GM21529 (cell line): ENCODE data around the gene DGKD.

Experiments
- ATAC-seq: cut with Tn5 transposase; IDR thresholded peaks from one replicate; pipeline ENCODE4 v1.9.1; 2021; ENCODE audit not compliant: unreplicated experiment

The DGKD gene

DNA sequence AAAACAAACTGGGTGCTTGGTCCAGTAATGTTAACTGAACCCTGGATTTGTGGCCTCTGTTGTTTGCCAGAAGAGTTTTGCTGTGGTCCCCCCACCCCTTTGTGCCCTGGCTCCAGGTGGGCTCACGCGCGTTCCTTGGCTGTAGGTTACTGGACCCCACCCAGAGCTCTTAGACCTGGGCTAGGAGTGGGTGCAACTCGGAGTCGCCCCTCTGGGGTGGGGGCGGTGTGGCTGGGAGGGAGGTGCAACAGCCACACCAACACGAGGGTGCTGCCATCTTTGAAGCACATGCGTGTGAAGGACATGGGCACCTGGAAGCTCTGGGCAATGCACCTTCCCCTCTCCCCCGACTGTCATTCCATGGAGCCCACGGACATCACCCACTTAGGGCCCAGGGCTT is 119.6 kb downstream of the DGKD start:
- no peak for ATAC-seq

DNA sequence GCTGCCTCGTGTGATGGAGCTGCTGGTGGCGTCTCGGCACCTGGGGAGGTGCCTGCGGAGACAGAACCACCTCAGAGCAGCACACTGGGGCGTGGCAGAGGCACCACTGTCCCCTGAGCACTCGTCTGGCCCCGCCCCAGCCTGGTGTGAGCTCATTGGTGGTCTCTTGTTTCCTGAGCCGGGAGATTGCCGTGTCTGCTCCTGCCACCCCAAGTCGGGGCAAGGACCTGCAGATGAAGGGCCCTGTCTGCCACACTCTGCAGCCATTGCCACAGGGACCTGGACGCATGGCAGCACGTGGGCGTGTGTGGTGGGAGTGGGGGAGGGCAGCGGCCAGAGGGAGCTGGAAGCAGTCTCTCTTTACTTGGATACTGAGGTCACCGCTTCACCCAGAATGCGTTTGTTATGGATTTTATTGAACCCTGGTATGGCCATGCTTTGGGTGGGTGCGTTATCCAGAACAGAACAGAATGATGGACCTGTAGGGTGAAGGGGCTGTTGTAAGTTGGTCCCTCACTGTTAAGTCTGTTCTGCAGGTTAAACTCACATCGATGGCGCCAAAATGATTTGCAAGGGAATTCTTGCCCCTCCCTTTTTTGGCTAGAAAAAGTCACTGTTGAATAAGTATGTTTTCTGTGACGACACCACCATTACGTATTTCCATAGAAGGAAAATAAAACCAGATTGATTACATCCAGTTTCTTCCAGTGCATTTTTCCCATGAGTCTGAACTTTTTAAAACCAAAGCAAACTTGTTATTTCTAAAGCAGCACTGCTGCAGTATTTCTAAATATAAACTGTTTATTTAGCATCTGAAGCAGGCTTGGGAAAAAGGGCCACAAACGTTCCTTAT is 120.2 kb downstream of the DGKD start:
- ATAC-seq, result no peak

DNA sequence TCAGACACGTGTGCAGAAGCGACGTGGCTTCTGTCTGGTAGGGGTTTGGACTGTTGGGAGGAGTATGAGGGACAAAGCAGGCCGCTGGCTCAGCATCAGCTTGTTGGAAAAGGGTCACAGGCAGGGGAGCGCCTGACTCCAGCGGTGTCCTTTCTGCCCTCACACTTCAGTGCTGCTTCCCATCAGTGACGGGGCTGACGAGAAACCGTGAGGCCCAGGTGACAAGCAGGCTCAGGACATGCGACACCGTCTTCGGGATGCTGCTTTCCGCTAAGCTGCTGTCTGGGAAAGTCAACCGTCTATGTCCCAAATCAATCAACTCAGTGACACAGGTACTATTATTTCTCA is 121.7 kb downstream of the DGKD start:
- ATAC-seq, result no peak

DNA sequence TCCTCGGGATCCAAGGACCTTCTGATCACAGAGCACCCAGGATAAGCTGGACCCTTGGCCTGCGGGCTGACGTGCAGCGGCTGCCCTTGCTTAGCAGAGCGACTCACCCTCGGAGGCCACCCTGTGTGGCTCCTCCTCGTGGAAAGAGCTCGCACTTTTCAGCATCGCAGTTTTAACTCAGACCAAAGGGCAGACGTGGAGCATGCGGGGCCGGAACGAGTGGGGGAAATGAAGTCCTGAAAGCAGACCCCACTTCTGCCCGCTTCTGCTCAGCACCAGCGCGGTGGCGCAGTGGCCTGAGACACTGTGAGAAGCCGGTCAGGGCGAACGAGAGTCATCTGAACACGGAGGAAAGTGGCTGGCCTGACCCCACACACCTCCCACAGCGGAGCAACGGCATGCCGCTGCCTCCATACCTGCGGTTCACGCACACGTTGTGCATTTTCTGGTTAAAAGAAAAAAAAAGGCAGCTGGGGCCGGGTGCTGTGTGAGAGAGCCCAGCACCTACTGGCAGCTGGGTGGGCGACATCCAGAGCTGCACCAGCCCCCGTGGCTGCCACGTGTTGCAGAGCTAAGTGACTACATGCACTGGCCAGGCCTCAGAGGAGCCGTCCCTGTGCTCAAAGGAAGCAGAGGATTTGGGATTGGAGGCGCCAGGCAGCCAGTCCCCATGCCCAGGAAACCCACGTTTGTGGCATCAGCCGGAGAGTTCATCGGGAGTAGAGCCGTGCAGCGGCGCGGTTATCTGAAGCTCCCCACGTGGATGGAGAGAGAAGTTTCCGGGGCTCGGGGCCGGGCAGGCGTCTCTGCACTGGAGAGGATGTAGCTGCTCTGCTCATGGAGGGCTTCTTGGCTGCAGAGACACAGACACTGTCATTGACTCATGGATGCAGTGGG is 122.6 kb downstream of the DGKD start:
- no peak for ATAC-seq

DNA sequence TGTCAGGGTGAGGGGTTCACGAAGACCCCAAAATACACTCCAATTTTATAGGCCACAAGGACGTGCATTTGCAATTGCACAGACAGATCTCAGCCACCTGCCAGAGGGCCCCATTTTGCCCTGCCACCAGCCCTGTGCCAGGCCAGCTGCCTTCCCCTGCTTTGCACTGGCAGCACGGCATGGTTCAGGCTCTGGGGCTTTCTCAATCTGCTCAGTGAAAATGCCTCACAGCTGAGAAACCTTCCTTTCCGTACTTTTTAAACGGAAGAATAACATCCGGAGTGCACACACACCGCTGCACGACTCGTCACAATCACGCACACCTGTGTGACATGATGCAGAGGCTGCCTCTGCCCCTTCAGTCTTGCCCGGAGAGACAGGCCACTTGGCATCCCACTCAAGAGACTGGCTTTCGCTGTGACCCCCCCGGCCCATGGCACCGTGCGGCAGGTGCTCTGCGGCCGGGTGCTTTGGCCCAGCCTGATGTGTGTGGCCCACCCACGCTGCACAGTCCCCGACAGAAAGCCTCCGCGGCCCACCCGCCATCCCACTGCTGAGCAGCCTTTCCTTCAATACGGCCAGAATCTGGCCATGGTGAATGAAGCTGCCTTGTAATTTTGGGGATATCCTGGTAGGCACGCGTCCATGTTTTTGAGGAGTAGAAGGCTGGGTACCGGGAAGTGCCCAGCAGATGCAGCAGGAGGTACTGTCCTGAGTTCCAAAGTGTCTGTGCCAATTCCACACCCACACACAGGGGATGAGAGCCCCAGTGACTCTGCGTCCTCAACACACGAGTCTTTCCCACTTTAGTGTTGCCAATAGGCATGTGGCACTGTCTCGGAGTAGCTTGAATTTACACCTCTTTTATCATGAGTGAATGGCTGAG is 123.5 kb downstream of the DGKD start:
- no peak for ATAC-seq

DNA sequence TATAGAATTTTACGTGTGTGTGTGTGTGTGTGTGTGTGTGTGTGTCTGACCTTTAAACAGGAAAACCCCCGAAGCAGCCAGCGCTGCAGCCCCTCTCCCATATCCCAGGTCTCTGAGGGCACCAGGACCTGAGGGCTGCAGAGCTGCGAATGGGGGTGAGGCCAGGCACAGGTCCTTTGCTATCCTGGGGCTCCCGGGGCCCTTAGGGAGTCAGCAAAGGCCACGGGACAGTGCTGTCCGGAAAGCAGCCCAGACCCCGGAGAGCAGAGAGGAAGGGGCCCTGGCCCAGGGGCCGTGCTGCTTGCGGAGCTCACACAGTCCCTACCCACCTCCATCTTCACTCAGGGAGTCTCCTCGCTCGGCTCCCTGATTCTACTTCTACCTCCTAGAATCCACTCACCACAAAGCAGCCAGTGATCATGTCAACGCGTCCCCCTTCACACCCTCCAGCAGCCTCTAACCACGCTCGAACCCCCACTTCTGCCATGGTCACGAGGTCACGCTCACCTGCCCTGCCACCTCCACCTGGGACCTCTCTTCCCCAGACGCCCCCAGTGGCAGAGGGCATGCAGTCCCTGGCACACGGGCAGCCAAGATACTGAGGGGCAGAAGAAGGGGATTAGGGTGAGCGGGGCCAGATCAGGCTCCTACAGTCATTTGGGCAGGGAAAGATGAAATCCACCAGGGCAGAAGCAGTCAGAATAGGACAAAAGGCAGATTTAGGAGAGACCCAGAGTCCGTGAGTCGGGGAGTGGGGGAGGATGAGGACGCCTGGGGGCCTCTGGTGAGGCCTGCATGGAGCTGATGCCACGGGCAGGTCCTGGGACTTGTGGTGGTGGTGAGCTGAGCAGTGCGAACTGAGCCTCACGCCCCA is 125.6 kb downstream of the DGKD start:
- no peak for ATAC-seq

DNA sequence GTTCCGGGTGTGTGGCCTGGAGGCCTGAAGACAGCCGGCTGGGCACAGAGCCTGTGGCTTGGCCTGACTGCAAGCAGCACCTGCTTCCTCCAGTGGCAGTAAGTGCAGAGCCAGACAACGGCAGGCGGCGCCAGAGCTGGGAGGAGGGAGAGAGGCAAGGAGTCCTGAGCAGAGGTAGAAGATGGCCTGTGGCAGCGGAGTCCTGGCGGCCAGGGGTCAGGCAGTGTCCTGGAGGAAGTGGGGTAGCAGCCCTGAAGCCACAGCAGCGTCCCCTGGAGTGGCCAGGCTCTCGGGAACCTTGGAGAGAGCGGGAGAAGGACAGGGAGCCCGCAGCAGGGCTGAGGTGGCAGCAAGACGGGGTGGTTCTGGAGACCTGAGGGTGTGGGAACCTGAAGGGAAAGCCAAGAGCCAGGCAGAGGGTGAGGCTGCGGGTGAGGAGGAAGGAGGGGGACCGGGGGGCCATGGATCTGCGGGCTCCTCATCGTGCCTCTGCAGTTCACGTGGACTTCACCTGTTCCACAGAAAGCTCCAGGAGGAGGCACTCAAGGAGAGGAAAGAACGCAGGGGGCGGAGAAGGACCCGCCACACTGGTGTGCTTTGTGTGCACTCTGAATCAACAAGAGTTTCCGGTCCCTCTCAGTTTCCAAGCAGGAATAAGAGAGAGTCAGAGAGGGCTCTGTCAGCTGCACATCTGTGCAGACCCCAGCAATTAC is 126.4 kb downstream of the DGKD start:
- no peak for ATAC-seq

DNA sequence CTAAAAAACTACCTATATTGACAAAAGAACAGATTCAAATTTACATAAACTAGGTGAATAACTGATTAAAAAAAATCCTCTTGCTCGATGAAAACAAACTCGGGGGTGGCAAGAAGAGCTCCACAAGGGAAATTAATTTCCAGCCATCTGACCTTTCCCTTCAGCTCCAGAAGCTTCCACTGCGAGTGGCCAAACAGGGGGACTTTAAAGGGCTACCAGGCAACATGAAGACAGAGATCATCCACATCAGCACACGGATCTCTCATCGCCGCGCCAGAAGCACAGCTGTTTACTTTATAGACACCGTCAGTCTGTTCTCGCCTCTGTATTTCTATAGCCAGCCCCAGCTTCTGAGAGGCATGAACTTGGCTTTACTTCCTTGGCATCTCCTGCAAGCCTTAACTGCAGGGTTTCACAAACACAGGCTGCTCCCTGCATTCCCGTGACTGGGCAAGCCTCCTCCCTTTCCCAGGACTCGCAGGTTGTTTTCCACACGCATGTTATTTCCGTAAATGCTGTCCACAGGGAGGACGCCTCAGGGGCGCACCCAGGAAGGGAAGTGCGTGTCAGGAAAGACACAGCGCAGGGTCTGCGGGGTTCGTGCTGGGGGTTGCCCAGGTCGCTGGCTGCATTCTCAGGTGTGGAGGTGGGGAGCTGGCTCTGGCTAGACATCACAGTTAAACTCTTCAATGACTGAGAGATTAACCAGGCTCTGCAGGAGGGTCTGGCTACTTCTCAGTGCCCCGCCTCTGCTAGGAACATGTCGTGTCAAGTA is 127.3 kb downstream of the DGKD start:
- no peak for ATAC-seq

DNA sequence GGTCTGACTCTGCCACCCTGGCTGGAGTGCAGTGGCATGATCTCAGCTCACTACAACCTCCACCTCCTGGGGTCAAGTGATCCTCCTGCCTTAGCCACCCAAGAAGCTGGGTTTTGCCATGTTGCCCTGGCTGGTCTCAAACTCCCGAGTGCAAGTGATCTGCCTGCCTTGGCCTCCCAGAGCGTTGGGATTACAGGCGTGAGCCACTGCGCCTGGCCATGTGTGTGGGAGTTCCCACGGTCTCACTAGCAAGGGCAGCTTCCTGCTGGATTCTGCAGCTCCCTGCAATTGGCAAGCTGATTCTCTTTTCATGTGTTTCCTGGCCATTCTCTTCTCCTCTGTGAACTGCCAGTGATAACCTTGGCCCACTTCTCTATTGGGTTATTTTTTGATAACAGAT is 128.3 kb downstream of the DGKD start:
- no peak for ATAC-seq

DNA sequence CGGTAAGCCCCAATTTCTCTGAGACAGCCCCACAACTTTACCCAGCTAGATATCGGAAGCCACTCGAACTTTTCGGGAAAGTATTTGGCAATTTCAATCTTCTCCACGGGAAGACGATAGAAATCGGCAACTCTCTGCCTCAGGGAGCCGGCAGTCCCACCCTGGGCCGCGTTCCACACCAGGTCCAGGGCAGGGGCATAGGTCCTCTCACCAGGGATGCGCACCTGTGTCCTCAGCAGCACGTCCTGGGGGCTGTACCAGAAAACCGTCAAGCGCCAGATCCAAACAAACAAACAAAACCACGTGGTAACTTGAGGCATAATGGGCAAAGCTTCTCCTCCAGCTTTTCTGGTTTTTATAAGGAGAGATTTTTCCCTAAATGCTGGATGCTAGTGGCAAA is 131.4 kb downstream of the DGKD start:
- ATAC-seq, result no peak

DNA sequence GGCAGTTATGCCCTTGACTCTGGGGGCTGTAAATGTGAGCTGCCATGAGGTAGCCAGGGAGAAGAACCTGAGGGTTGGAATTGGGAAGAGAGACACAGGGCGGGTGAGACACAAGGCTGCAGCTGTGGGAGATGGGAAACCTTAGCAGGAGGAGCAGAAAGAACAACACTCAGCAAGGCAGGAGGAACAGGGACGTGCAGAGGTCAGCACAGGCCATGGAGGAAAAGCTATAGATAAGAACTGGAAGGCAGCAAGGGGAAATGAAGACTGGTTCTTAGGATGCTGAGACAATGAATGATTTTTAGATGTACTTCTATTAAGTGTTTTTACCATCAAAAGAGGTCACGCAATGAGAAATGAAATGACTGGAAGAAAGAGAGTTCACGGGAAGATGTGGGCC is 132.1 kb downstream of the DGKD start:
- ATAC-seq, result no peak

DNA sequence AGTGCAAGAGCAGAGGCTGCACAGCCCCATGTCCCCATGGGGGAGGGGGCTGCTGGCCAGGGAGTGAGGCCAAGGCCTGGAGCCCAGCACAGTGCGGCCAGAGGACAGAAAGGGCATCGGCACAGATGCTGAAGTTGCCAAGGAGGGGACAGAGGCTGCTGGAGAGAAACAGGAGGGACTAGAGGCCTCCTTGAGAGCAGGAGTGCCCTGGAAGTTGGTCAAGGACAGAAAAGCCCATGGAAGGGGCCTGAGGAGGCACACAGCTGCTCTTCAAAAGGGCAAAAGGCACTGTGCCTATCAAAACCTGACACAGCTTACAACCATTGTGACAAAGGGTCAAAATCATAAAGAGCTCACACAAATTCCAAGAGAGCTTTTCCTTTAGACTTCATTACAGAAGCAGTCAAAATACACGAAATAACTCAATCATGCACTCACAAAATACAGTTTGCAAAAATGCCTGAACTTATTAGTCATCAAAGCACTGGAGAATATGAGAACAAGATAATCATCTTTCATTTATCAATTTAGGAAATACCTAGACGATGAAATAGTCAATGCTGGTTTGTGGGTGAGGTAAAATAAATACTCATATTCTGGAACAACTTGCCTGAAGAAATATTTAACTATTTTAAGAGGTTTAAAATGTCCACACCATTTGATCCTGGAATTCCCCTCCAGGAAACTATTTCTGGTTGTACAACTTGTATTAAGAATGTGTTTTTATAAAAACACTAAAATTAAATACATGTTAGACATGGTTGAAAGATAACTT is 132.7 kb downstream of the DGKD start:
- no peak for ATAC-seq

DNA sequence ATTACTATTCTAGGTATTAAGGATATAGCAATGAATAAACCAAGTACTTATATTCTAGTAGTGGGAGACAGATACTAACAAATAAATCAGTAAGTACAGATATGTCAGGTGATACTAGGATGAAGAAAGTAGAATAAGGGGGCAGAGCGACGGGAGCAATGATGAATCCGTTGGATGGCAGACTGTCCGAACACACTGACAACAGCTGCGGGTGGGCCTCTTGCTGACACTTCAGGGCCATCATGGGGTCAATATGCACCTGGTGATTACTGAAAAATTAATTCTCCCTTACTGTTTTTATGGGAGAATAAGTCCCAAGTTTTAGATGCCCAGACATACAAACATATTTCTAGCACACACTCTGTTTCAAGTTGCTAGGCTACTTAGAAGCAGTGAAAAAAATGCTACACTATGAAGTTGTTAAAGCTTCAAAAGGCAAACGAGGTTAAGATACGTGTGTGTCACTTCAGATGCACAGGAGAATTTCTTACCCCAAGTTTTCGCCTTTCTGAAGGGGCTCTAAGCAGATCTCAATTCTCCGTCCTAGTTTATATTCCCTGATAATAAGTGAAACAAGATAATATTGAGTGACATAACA is 133.6 kb downstream of the DGKD start:
- no peak for ATAC-seq

DNA sequence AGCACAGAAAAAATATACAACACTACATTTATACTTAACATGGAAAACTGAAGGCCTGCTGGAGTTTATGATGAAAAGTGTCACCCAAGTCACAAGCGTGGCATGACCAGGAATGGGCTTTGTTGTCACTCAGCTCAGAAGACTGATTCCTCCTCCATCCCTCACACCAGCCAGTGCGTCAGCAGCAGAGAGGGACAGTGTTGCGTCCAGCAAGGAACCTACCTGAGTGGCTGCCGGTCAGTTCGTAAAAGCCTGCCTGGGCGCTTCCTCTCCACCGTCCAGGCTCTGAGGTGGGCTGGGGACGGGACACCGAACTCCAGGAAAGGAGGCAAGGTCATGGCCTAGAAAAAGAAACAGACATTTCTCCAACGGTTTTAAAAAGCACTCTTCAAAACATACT is 134.8 kb downstream of the DGKD start:
- no peak for ATAC-seq

DNA sequence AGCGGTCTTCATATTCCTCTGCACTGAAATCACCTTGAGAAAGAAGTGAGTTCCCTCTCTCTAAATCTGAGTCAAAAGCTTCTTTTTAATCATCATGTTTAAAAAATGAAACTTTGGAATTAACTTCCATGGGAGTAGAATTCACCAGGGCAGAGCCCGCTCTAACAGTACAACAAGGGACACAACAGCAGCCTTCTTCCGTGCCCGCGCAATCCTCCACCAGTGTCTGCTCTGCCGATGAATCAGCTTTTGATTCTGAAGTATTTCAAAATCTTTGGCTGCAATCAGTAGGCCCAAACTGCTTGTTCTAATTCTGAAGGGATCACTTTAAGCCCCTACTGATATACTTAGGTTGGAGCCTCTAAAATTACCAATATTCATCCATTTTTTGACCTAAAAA is 135.4 kb downstream of the DGKD start:
- ATAC-seq, result no peak

DNA sequence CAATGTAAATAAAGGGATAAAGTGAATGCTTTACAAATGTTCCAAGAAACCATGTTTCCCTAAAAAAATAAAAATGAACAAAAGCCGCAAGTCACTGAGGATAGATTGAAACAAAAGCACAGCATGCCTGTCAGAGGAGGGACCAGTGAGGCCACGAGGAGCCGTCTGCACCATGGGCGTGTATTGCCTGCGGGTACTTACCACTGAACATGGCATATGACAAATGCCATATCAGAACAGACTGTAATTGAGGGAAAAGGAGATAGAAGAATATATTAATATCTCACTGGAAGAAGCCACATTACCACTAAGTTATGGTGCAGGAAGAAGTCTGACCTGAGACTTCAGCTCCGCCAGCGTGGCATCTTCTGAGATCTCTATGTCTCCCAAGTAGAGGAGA is 136.5 kb downstream of the DGKD start:
- no peak for ATAC-seq

DNA sequence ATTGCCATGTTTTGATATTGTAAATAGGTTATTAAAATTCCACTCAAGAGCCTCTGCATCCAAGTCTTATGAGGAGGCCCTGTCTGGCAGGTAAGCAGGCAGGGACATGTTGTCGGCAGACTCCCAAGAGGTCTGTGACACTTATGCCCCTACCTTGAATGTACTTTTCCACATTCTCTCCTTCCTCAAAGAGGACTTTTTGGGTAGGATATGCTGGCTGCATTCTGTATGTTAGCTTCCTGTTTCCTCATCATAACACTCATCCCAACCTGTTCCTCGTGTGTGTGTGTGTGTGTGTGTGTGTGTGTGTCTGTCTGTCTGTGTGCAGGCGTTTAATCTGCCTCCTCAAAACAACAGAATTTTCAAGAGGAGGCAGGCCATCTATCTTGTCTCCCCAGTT is 137.0 kb downstream of the DGKD start:
- ATAC-seq, result no peak

DNA sequence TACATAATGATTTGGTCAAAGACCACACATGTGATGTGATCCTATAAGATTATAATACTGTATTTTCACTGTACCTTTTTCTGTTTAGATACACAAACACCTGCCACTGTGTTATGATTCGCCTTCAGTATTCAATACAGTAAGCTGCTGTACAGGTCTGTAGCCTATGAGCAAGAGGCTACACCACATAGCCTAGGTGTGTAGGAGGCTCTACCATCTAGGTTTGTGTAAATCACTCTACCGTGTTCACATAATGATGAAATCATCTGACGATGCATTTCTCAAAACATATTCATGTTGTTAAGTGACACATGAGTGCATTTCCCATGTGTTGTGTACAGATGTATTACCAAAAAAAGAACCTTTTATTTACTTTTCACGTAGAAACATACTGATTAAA is 137.8 kb downstream of the DGKD start:
- ATAC-seq, result no peak
